GM12864 (cell line): ENCODE measurements around the gene C7orf57.

Source experiments
- DNase-seq: peaks from one replicate; pipeline ENCODE4 v3.0.0-alpha.2; 2011; ENCODE audit warnings: low read depth
- H3K4me3 ChIP-seq: 2 replicates; pipeline ENCODE4 v1.5.1; 2011; ENCODE audit warnings: mild to moderate bottlenecking, low read depth, low read length, control low read depth
- CTCF ChIP-seq: IDR thresholded peaks from 2 replicates; pipeline ENCODE4 v1.5.1; 2011; ENCODE audit warnings: low read depth, mild to moderate bottlenecking, moderate library complexity, low read length, control low read depth, inconsistent platforms; ENCODE audit errors: missing control alignments

C7orf57 gene

GRCh38 chr7:48107926-48108472 is 72.7 kb downstream of the C7orf57 start:
- no peak for DNase-seq
- TF ChIP-seq CTCF: no peak
- no peak overlapping the region for H3K4me3 ChIP-seq

GRCh38 chr7:48108959-48109847 is 73.9 kb downstream of the C7orf57 start:
- no peak for TF ChIP-seq CTCF
- H3K4me3 ChIP-seq: no peak overlapping the region
- no peak for DNase-seq

GRCh38 chr7:48109848-48110663 is 74.7 kb downstream of the C7orf57 start:
- no peak for DNase-seq
- peak; percentile 99 for TF ChIP-seq CTCF
- no peak overlapping the region for H3K4me3 ChIP-seq

GRCh38 chr7:48110868-48111267 is 75.5 kb downstream of the C7orf57 start:
- no peak for DNase-seq
- H3K4me3 ChIP-seq: no peak overlapping the region
- TF ChIP-seq CTCF: no peak
